Measurements from ENCODE around the gene ATP8A1. TPM values are rescaled to one million over a fixed set of nuclear protein-coding genes. Genes with fewer than 3 reads are reported as not detected.

The ATP8A1 gene
- total RNA-seq, 1 donor from 2014 or later = 4.3 TPM

DNA sequence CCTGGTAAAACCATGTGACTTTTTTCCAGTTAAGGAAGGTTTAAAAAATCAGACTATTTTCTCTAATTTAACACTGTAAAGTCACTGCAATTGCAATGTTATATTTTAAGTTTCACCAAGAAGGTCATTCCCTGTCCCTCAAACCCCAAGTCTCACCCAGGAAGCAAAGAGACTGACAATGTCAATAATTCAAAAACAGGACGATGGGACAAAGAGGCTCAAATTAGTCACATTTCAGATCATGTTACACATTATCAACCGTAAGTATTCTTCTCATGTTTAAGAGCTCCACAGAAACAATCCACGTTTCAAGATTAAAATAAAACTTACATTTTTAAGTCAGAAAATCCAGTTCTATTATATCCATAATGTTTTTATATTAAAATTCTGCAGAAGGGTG lies 246.5 kb downstream of the ATP8A1 start:
- TF ChIP-seq, protein P1, sequence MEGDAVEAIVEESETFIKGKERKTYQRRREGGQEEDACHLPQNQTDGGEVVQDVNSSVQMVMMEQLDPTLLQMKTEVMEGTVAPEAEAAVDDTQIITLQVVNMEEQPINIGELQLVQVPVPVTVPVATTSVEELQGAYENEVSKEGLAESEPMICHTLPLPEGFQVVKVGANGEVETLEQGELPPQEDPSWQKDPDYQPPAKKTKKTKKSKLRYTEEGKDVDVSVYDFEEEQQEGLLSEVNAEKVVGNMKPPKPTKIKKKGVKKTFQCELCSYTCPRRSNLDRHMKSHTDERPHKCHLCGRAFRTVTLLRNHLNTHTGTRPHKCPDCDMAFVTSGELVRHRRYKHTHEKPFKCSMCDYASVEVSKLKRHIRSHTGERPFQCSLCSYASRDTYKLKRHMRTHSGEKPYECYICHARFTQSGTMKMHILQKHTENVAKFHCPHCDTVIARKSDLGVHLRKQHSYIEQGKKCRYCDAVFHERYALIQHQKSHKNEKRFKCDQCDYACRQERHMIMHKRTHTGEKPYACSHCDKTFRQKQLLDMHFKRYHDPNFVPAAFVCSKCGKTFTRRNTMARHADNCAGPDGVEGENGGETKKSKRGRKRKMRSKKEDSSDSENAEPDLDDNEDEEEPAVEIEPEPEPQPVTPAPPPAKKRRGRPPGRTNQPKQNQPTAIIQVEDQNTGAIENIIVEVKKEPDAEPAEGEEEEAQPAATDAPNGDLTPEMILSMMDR (conservative IDR thresholded peaks at IDR 0.05; ENCODE audit: low read depth, low read length) = no peak
- no peak overlapping the region for H3K4me3 ChIP-seq (ENCODE audit: low read depth, low read length)
- no peak for DNase-seq (ENCODE audit: low read depth)

GRCh38 chr4:42404001-42404400 lies 252.9 kb downstream of the ATP8A1 start:
- H3K4me3 ChIP-seq (ENCODE audit: low read depth, low read length) = no peak overlapping the region
- TF ChIP-seq, protein P1 (conservative IDR thresholded peaks at IDR 0.05; ENCODE audit: low read depth, low read length) = peak; percentile 6
- DNase-seq (ENCODE audit: low read depth) = no peak

DNA sequence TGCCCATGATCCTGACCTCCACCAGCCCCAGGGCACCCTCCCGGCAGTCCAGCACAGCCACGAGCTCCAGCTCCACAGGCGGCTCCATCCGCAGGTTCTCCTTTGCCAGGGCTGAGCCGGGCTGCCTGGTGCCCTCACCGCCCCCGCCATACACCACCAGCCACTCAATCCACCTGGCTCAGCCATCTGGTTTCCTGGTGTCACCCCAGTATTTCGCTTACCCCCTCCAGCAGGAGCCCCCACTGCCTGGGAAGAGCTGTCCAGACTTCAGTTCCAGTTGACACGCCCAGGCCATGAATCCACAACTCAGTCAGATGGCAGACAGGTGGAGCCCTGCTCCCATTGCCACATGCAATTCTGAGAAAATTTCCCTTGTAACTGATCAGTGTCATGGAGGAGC lies 255.7 kb downstream of the ATP8A1 start:
- no peak for DNase-seq (ENCODE audit: low read depth)
- H3K4me3 ChIP-seq (ENCODE audit: low read depth, low read length) = no peak overlapping the region
- TF ChIP-seq, protein P1 (conservative IDR thresholded peaks at IDR 0.05; ENCODE audit: low read depth, low read length) = peak; percentile 64

DNA sequence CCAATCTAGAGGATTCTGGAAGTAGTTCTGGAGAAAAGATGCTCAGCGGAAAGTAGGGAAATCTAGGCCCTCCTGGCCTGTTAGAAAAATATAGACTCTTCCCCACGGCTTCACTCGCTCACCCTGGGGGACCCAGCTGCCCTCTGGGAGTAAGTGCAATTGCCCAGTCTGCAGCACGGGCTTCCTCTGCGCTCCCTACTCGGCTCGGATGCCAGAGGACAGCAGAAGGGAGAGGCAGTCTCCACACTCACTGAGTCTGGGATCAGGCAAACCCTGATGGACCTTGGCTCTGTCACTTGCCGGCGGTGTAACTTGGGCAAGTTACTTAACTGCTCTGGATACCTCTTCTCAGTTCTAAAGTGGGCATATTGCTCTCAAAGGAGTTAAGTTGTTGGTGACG lies 257.5 kb downstream of the ATP8A1 start:
- no peak for DNase-seq (ENCODE audit: low read depth)
- TF ChIP-seq, protein P1 (conservative IDR thresholded peaks at IDR 0.05; ENCODE audit: low read depth, low read length) = no peak
- H3K4me3 ChIP-seq (ENCODE audit: low read depth, low read length) = peak overlapping the region; percentile 64

GRCh38 chr4:42398871-42399331 lies 258.0 kb downstream of the ATP8A1 start:
- TF ChIP-seq, protein P1 (conservative IDR thresholded peaks at IDR 0.05; ENCODE audit: low read depth, low read length) = no peak
- no peak for DNase-seq (ENCODE audit: low read depth)
- peak overlapping the region; percentile 64 for H3K4me3 ChIP-seq (ENCODE audit: low read depth, low read length)

- TF ChIP-seq, protein P1 (conservative IDR thresholded peaks at IDR 0.05; ENCODE audit: low read depth, low read length) = peak; percentile 15
- no peak for DNase-seq (ENCODE audit: low read depth)
- peak overlapping the region; percentile 64 for H3K4me3 ChIP-seq (ENCODE audit: low read depth, low read length)
These were observed 258.6 kb downstream of the ATP8A1 start for GRCh38 chr4:42398171-42398870.

DNA sequence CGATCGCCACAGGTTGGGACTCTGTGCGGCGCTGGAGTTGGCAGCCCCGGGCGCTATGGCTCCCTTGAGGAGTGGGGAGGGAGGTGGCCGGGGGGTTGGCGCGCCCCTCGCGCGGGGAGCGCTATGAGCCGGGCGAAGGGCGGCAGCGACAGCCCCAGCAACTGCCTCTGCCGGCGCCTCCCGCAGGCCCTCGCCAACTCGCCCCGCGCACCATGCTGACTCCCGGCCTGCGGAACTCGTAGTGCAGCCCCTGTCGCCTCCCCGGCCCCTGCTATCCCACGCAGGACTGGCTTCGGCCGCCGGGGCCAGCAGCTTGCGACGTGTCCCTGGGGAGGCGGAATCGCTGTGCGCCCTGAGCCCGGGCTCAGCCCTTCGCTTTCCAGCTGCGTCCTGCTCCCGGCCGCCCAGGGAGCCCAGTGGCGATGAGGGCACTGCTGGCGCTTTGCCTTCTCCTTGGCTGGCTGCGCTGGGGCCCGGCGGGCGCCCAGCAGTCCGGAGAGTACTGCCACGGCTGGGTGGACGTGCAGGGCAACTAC lies 259.2 kb downstream of the ATP8A1 start:
- peak overlapping the region; percentile 64 for H3K4me3 ChIP-seq (ENCODE audit: low read depth, low read length)
- DNase-seq (ENCODE audit: low read depth) = no peak
- TF ChIP-seq, protein P1 (conservative IDR thresholded peaks at IDR 0.05; ENCODE audit: low read depth, low read length) = no peak
